ENCODE data around the gene SNRNP70.

The SNRNP70 gene

DNA sequence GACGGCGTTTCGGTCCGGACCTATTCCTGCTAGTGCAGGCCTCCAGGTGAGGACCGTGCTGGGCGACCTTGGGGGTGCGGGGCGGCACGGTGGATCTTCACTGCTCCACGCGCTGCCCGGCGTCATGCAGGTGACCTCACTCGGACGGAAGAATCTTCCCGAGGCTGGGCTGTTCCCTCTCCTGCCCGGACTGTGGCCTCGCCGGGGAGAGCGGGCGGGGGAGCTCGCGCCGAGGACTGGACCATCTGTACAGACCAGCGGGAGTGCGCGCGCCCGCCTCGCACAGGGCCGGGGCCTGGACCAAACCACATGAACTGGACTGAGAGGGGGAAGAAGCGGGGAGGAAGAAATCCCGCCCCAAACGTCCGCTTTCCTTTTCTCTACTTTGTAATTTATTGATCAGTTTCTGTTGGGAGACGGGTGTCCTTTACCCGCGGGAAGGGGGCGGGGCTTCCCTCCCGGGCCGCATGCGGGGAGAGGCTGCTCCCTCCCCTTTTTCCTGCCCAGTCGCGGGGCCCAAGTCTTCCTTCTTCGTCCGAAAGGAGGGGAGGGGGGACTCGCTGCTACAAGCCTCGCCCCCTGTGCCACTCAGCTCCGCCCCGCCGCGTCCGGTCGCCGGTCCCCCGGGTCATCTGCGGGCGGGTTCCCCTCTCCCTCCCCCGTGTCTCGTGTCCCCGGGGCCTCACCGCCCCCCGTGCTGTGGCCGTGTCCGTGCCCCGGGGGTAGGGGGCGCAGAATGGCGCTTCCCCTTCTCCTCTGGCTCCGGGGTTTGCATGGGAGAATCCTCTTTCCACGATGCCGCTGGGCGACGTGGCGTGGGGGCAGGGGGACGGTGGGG, 65.1 kb downstream of the SNRNP70 start:
- DNase-seq (ENCODE audit: low read depth), result no peak
- TF ChIP-seq, protein P1, sequence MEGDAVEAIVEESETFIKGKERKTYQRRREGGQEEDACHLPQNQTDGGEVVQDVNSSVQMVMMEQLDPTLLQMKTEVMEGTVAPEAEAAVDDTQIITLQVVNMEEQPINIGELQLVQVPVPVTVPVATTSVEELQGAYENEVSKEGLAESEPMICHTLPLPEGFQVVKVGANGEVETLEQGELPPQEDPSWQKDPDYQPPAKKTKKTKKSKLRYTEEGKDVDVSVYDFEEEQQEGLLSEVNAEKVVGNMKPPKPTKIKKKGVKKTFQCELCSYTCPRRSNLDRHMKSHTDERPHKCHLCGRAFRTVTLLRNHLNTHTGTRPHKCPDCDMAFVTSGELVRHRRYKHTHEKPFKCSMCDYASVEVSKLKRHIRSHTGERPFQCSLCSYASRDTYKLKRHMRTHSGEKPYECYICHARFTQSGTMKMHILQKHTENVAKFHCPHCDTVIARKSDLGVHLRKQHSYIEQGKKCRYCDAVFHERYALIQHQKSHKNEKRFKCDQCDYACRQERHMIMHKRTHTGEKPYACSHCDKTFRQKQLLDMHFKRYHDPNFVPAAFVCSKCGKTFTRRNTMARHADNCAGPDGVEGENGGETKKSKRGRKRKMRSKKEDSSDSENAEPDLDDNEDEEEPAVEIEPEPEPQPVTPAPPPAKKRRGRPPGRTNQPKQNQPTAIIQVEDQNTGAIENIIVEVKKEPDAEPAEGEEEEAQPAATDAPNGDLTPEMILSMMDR (conservative IDR thresholded peaks at IDR 0.05; ENCODE audit: low read depth, low read length), result no peak
- peak overlapping the region; percentile 74 for H3K4me3 ChIP-seq (ENCODE audit: low read length)

DNA sequence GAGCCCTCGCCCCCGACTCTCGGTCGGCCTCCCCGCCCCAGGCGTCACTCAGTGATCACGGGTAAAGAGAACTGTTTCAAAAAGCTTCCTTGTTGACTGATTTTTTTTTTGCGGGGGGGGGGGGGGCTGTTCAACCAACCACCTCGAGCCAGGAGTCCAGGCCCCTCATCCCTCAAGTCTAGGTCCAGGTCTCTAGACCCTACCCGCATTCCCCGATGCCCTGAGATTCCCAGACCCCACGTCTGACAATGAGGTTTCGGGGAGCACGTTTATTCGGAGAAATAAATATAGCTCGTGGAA, 65.6 kb downstream of the SNRNP70 start:
- H3K4me3 ChIP-seq (ENCODE audit: low read length), result peak overlapping the region; percentile 74
- DNase-seq (ENCODE audit: low read depth), result no peak
- TF ChIP-seq, protein P1 (conservative IDR thresholded peaks at IDR 0.05; ENCODE audit: low read depth, low read length), result no peak

DNA sequence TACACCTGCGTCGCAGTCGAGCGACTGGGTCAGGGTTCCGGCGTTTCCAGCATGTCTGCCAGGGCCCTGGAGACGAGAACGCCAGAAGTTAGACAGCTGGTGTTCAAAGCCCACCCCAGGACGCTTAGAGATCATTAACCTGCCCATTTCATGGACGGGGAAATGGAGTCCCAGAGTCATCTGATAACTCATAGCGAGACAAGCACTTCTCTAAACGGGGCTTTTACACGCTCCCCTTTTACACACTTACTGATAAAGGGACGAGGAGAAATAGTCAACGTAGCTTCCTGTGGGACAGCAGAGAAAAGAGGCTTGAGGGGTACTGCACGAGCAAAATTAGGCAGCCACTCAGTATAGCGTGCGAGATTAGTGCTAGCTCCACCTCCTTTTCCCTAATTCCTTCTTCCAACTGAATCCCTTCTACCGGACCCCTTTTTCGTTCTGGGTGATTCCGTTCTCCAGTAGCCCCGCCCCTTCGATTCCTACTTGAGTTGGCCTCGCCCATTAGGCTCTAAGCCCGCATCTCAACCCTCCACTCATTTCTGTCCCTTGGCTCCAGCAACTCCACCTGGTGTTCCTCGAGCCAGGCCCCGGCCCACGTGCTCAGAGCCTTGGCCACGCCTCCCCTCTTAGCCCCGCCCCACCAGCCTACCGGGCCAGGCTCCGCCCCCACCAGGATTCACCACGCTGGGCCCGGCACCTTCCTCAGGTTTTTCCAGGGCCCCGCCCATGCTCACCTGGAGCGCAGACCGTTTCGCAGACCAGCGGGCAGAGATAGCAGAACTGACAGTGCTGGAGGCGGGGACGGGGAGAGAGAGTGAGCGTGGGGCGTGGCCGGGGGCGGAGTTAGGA, 66.2 kb downstream of the SNRNP70 start:
- H3K4me3 ChIP-seq (ENCODE audit: low read length), result no peak overlapping the region
- no peak for DNase-seq (ENCODE audit: low read depth)
- TF ChIP-seq, protein P1 (conservative IDR thresholded peaks at IDR 0.05; ENCODE audit: low read depth, low read length), result no peak

DNA sequence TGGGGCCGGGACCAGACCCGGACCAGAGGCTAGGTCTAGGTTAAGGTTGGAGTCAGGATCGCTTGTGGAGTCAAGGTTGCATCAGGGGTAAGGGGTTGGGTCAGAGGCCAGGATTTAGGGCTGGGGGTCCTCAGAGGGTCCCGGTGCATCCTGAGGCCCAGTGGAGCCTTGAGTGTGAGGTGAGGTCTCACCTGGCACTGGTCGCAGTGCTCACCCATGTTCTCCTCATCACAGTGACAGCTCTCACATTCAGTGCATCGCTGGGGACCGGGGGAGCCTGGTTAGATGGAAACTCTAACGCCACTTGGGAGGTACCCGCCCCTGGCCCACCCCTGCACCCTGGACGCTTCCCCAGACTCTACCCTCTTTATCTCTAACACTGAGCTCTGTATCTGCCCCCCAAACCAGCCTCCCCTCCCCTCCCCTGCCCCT, 66.9 kb downstream of the SNRNP70 start:
- TF ChIP-seq, protein P1 (conservative IDR thresholded peaks at IDR 0.05; ENCODE audit: low read depth, low read length), result no peak
- no peak for DNase-seq (ENCODE audit: low read depth)
- no peak overlapping the region for H3K4me3 ChIP-seq (ENCODE audit: low read length)

DNA sequence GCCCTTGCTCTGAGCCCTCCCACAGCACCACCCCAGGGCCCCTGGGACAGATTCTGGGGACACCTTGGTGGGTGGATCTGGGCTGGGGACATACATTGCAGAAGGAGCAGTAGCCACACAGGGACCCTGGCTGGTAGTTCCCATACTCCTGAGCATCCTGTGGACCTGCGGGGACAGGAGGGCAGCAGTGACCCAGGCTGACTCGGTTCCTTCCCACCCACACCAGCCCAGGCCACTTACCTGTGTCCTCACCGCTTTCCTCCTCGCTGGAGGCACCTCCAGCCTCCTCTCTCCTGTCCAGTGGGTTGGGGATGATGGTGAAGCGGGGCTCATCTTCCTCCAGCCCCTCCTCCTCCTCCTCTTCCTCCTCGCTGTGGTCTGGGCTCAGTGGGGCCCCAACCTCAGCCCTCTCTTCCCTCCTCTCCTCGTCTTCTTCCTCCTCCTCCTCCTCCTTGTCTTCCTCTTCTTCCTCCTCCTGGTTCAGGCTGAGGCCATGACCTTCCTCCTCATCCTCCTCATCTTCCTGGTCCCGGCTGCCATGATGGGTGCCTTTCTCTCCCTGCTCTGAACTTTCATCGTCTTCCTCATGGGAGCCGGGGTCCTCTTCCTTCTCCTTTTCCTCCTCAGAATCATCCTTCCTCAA, 68.0 kb downstream of the SNRNP70 start:
- TF ChIP-seq, protein P1 (conservative IDR thresholded peaks at IDR 0.05; ENCODE audit: low read depth, low read length), result no peak
- no peak for DNase-seq (ENCODE audit: low read depth)
- H3K4me3 ChIP-seq (ENCODE audit: low read length), result no peak overlapping the region

DNA sequence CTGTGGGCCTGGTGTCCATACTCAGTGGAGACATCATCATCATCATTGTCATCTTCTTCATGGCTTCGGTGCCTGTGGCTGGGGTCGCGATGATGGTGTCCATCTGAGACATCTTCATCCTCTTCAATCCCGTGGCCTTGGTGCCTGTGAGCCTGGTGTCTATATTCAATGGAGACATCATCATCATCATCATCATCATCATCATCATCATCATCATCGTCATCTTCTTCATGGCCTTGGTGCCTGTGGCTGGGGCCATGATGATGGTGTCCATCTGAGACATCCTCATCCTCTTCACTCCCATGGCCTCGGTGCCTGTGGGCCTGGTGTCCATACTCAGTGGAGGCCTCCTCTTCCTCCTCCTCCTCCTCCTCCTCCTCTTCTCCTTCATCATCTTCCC, 69.0 kb downstream of the SNRNP70 start:
- TF ChIP-seq, protein P1 (conservative IDR thresholded peaks at IDR 0.05; ENCODE audit: low read depth, low read length), result no peak
- DNase-seq (ENCODE audit: low read depth), result no peak
- no peak overlapping the region for H3K4me3 ChIP-seq (ENCODE audit: low read length)

All from retinal pigment epithelial cell (primary cell).